Brain microvascular endothelial cell (primary cell): ENCODE measurements around the gene ZNF354C.

Experiments
- DNase-seq: peaks from one replicate; pipeline ENCODE4 v3.0.0-alpha.2; 2020
- H3K27ac ChIP-seq: fragments of 250-450 bp; sonication (Bioruptor Pico); 2 replicates; pipeline ENCODE4 v1.5.1; 2020; ENCODE audit warnings: mild to moderate bottlenecking, moderate library complexity
- H3K27me3 ChIP-seq: fragments of 250-450 bp; sonication (Bioruptor Pico); replicated peaks from 2 replicates; pipeline ENCODE4 v1.5.1; 2020; ENCODE audit warnings: mild to moderate bottlenecking
- H3K36me3 ChIP-seq: fragments of 250-450 bp; sonication (Bioruptor Pico); replicated peaks from 2 replicates; pipeline ENCODE4 v1.5.1; 2020; ENCODE audit warnings: mild to moderate bottlenecking
- H3K4me3 ChIP-seq: 2 replicates; pipeline ENCODE4 v1.5.1; 2011; ENCODE audit warnings: low read depth, mild to moderate bottlenecking, control low read depth, low read length, moderate library complexity
- in situ Hi-C: cut with HindIII; loops from 2 replicates; pipeline ENCODE4 v1.10.0; 2017; ENCODE audit warnings: low sequenced_read_pairs, low pct_ligation_motif_present
- TF ChIP-seq, protein P1 (sequence below): IDR thresholded peaks from 2 replicates; pipeline ENCODE4 v1.5.1; 2011; ENCODE audit warnings: low read depth, mild to moderate bottlenecking, moderate library complexity, low read length, control low read depth, inconsistent platforms; ENCODE audit errors: missing control alignments

Gene ZNF354C

GRCh38 chr5:179120951-179121666 is 60.9 kb downstream of the ZNF354C start:
- TF ChIP-seq, protein P1, sequence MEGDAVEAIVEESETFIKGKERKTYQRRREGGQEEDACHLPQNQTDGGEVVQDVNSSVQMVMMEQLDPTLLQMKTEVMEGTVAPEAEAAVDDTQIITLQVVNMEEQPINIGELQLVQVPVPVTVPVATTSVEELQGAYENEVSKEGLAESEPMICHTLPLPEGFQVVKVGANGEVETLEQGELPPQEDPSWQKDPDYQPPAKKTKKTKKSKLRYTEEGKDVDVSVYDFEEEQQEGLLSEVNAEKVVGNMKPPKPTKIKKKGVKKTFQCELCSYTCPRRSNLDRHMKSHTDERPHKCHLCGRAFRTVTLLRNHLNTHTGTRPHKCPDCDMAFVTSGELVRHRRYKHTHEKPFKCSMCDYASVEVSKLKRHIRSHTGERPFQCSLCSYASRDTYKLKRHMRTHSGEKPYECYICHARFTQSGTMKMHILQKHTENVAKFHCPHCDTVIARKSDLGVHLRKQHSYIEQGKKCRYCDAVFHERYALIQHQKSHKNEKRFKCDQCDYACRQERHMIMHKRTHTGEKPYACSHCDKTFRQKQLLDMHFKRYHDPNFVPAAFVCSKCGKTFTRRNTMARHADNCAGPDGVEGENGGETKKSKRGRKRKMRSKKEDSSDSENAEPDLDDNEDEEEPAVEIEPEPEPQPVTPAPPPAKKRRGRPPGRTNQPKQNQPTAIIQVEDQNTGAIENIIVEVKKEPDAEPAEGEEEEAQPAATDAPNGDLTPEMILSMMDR: no peak
- Histone ChIP-seq H3K36me3 (peaks cover 2% of the 10 kb centered on the region), H3K27ac (no peak overlapping the region), H3K27me3 (no peaks in the 10 kb centered on the region), H3K4me3 (no peak overlapping the region)
- DNase-seq: no peak
- in situ Hi-C loops: no loop called here

- in situ Hi-C loops: no loop called here
- TF ChIP-seq, protein P1: no peak
- Histone ChIP-seq H3K4me3 (no peak overlapping the region), H3K27ac (no peak overlapping the region), H3K36me3 (peaks cover 2% of the 10 kb centered on the region), H3K27me3 (no peaks in the 10 kb centered on the region)
- no peak for DNase-seq
These were observed 61.5 kb downstream of the ZNF354C start for GRCh38 chr5:179121667-179122111.

GRCh38 chr5:179122411-179123108 is 62.4 kb downstream of the ZNF354C start:
- in situ Hi-C loops: no loop called here
- H3K27ac ChIP-seq: no peak overlapping the region
- no peaks in the 10 kb centered on the region for H3K27me3 ChIP-seq
- TF ChIP-seq, protein P1: no peak
- no peak overlapping the region for H3K4me3 ChIP-seq
- DNase-seq: no peak
- peaks cover 2% of the 10 kb centered on the region for H3K36me3 ChIP-seq

DNA sequence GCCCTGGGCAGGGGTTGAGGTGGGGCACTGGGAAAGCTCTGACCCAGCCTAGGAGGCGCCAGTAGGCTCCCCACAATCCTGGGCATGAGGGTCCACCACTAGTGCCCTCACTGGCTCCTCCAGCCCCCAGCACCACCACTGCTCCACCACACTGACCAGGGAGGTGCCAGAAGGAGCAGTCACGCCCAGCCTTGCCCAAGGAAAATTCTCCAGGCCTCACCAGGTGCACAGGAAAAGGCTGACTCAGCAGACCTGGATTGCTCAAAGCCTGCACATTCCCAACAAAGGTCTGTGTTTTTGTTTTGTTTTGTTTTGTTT is 62.9 kb downstream of the ZNF354C start:
- TF ChIP-seq, protein P1: no peak
- H3K4me3 ChIP-seq: no peak overlapping the region
- H3K27ac ChIP-seq: no peak overlapping the region
- H3K27me3 ChIP-seq: no peaks in the 10 kb centered on the region
- DNase-seq: no peak
- H3K36me3 ChIP-seq: peaks cover 2% of the 10 kb centered on the region
- in situ Hi-C loops: no loop called here

- H3K36me3 ChIP-seq: peaks cover 2% of the 10 kb centered on the region
- DNase-seq: no peak
- in situ Hi-C loops: no loop called here
- no peaks in the 10 kb centered on the region for H3K27me3 ChIP-seq
- H3K4me3 ChIP-seq: no peak overlapping the region
- TF ChIP-seq, protein P1: no peak
- H3K27ac ChIP-seq: no peak overlapping the region
These were observed 63.5 kb downstream of the ZNF354C start for GRCh38 chr5:179123491-179124272.
